Kidney capillary endothelial cell (primary cell): ENCODE data around the gene NPSR1.
"Not testable (repeated sequence)": the region's sequence is repeated elsewhere in the genome, so short reads cannot be mapped to it uniquely, and the experiment has no call there.

Source experiments
- DNase-seq: peaks from one replicate; pipeline ENCODE4 v3.0.0-alpha.2; 2018; ENCODE audit warnings: low spot score

NPSR1 gene

GRCh38 chr7:34758111-34758601, 100.1 kb downstream of the NPSR1 start:
- DNase-seq = no peak

- DNase-seq = peak; percentile 51
Observed at GRCh38 chr7:34759477-34760125, 101.6 kb downstream of the NPSR1 start.

GRCh38 chr7:34760271-34760670, 102.3 kb downstream of the NPSR1 start:
- no peak for DNase-seq

GRCh38 chr7:34761206-34761605, 103.2 kb downstream of the NPSR1 start:
- DNase-seq = no peak

- DNase-seq = no peak
Observed at GRCh38 chr7:34761627-34762026, 103.6 kb downstream of the NPSR1 start.

- no peak for DNase-seq
Observed at GRCh38 chr7:34762764-34763163, 104.7 kb downstream of the NPSR1 start.

GRCh38 chr7:34772296-34772938, 114.4 kb downstream of the NPSR1 start:
- DNase-seq = no peak

GRCh38 chr7:34776748-34777358, 118.8 kb downstream of the NPSR1 start:
- DNase-seq = no peak

GRCh38 chr7:34780546-34780945, 122.5 kb downstream of the NPSR1 start:
- no peak for DNase-seq

- DNase-seq = no peak
Observed at GRCh38 chr7:34787586-34787985, 129.6 kb downstream of the NPSR1 start.

GRCh38 chr7:34806831-34807230, 148.8 kb downstream of the NPSR1 start:
- no peak for DNase-seq

- no peak for DNase-seq
Observed at GRCh38 chr7:34807548-34808340, 149.7 kb downstream of the NPSR1 start.

- not testable (repeated sequence) for DNase-seq
Observed at GRCh38 chr7:34814203-34814842, 156.3 kb downstream of the NPSR1 start.

- DNase-seq = no peak
Observed at GRCh38 chr7:34821932-34822558, 164.0 kb downstream of the NPSR1 start.

GRCh38 chr7:34823650-34824258, 165.7 kb downstream of the NPSR1 start:
- DNase-seq = peak; percentile 44

- DNase-seq = no peak
Observed at GRCh38 chr7:34825221-34825620, 167.2 kb downstream of the NPSR1 start.

GRCh38 chr7:34830390-34830789, 172.4 kb downstream of the NPSR1 start:
- DNase-seq = no peak

GRCh38 chr7:34831436-34831835, 173.4 kb downstream of the NPSR1 start:
- DNase-seq = no peak

- no peak for DNase-seq
Observed at GRCh38 chr7:34832020-34832419, 174.0 kb downstream of the NPSR1 start.

GRCh38 chr7:34835901-34836600, 178.0 kb downstream of the NPSR1 start:
- no peak for DNase-seq
